Uterus (tissue), 4 donors: ENCODE results near the gene NSDHL. TPM values are rescaled to one million over a fixed set of nuclear protein-coding genes. Genes with fewer than 3 reads are reported as not detected.
"Not testable (repeated sequence)": the region's sequence is repeated elsewhere in the genome, so short reads cannot be mapped to it uniquely, and the experiment has no call there.

Source experiments
- DNase-seq, 2 donors: peaks; one replicate each; pipeline ENCODE4 v3.0.0-alpha.2; 2019 to 2020
- H3K27ac ChIP-seq, 2 donors: fragments of 200-600 bp; sonication (generic); 1 replicate in 1 of 2; 2 replicates in 1 of 2; pipeline ENCODE4 v1.5.1; 2016 to 2018
- H3K27me3 ChIP-seq, 2 donors: fragments of 200-600 bp; sonication (generic); one replicate each; pipeline ENCODE4 v1.5.1; 2018 to 2019; ENCODE audit warnings: control low read depth in 1 of 2
- H3K36me3 ChIP-seq, 2 donors: fragments of 200-600 bp; sonication (generic); one replicate each; pipeline ENCODE4 v1.5.1; 2019; ENCODE audit warnings: control low read depth in 1 of 2
- H3K4me1 ChIP-seq, 2 donors: fragments of 200-600 bp; sonication (generic); one replicate each; pipeline ENCODE4 v1.5.1; 2018 to 2019; ENCODE audit warnings: control low read depth in 1 of 2
- H3K4me3 ChIP-seq, 2 donors: fragments of 200-600 bp; sonication (generic); 1 replicate in 1 of 2; 2 replicates in 1 of 2; pipeline ENCODE4 v1.5.1; 2018 to 2019; ENCODE audit warnings: mild to moderate bottlenecking in 1 of 2
- H3K9me3 ChIP-seq, 2 donors: fragments of 200-600 bp; sonication (generic); one replicate each; pipeline ENCODE4 v1.5.1; 2019; ENCODE audit warnings: control low read depth in 1 of 2
- POLR2A ChIP-seq, 2 donors: fragments of 450-650 bp; IDR thresholded peaks; one replicate each; pipeline ENCODE4 v1.6.1; 2016; ENCODE audit warnings: antibody characterized with exemption in 2 of 2, mild to moderate bottlenecking in 1 of 2, moderate library complexity in 1 of 2
- intact Hi-C: fragments of 100-400 bp; cut with DNase I; formaldehyde crosslinking; loops from one replicate; pipeline ENCODE4 v1.15.1; 2023; ENCODE audit warnings: low total_unique reads
- total RNA-seq, 4 donors: library from RNA; depleted of rRNA in 3 of 4; stranded (reverse); fragments of >200 nt in 3 of 4; gene quantifications; one replicate each; pipeline versions ENCODE4 v1.1.0 to v1.2.4, GENCODE V29; 2014 to 2023
- TF ChIP-seq, protein P1 (sequence below), 4 experiments: fragments of 200-600 bp in 2 of 4; fragments of 450-650 bp in 2 of 4; sonication (generic) in 2 of 4; IDR thresholded peaks; one replicate each; pipeline ENCODE4 v1.5.1; 2016 to 2019; ENCODE audit warnings: antibody characterized with exemption in 4 of 4, mild to moderate bottlenecking in 2 of 4, moderate library complexity in 1 of 4
- donor health status: DM: yes; HTN: yes; CAD: no.

Gene NSDHL
- total RNA-seq, result 10 to 100 TPM in 2 of 4 donors, 1 to 10 TPM in 2; 1.5 to 12.6 (median 8.6) TPM

DNA sequence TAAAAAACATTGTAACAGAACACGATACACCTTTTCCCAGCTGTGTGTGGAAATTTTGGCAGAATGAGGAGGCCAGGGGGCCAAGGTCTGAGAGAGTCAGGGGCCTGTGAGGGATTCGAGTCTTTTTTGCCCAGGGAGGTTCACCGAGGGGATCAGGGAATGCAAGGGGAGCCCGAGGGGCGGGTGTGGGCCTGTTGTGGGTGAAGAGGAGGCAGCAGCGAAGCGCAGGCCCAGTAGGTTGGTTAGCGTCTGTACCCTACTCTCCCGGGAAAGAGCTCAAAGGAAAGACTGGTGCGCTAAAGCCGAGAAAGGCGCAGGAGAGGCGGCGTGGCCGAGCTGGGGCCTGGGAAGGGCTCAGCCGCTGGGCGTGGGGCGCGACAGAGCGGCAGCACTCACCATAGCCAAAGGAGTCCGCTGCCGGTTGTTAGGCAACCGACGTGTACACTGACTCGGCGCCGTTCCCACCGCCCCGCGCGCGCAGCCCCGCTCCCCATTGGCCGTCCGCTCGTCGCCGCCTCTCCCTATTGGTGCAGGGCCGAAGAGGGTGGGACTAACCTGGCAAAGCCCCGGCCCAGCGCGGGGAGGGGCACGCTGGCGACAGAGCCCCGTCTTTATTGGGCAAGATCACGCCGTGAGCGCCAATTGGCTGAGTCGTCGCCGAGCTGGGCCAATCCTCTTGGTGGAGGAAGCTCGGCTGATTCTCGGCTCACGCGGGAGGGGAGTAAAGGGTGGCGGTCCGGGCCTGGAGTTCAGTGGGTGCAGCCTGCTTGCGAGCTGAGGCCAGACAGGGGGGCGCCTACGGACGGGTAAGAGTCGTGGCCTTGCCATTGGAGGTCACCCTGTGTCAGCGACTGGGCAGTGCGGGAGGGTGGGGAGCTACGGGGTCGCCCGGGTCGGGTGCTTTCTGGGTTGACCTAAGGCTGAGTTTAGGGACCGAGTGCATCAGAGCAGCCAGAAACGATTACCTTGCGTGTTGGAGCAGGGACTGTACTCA, at the start of gene NSDHL, which contains the start of gene CETN2:
TSS of gene NSDHL (plus strand) at position 752 of the 994 bp plus-strand sequence. CDS start 15,262 bp downstream, outside the sequence.
TSS of gene CETN2 (minus strand) at position 446 of the 994 bp plus-strand sequence. CDS start at position 399, 47 bp downstream.
- H3K27me3 ChIP-seq, result no peaks in the 10 kb centered on the region
- H3K4me1 ChIP-seq, result no peaks in the 10 kb centered on the region
- no peaks in the 10 kb centered on the region for H3K9me3 ChIP-seq
- H3K27ac ChIP-seq, result peak within 1 kb of the TSS; percentile 38 to 72
- H3K4me3 ChIP-seq, result peak within 1 kb of the TSS; percentile 57 to 62
- intact Hi-C loops, result no loop called here
- H3K36me3 ChIP-seq, result no peaks in the 10 kb centered on the region
- TF ChIP-seq, protein P1, sequence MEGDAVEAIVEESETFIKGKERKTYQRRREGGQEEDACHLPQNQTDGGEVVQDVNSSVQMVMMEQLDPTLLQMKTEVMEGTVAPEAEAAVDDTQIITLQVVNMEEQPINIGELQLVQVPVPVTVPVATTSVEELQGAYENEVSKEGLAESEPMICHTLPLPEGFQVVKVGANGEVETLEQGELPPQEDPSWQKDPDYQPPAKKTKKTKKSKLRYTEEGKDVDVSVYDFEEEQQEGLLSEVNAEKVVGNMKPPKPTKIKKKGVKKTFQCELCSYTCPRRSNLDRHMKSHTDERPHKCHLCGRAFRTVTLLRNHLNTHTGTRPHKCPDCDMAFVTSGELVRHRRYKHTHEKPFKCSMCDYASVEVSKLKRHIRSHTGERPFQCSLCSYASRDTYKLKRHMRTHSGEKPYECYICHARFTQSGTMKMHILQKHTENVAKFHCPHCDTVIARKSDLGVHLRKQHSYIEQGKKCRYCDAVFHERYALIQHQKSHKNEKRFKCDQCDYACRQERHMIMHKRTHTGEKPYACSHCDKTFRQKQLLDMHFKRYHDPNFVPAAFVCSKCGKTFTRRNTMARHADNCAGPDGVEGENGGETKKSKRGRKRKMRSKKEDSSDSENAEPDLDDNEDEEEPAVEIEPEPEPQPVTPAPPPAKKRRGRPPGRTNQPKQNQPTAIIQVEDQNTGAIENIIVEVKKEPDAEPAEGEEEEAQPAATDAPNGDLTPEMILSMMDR (IDR thresholded peaks at IDR 0.05), result no peak
- peak in 1 of 2 donors; percentile 49 for TF ChIP-seq POLR2A (IDR thresholded peaks at IDR 0.05)
- peak; percentile 94 to 96 for DNase-seq

DNA sequence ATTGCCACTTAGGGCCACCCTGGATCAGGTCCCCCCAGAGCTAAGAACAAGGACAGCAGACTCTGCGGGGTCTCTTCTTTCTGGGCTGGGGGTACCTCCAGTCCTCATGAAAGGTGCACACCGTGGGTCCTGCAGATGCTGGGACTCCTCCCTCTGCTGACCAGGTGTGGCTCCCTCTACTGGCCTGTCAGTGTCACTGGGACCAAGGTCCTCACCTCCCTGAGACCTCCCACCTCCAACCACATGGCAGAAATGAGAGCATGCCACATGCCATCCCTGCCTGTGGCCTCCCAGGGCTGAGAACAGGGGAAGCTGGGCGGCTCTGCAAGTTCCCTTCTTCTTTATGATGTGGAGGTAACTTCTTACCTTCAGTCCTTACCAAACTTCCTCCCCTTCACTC, 43.8 kb upstream of the NSDHL start:
- H3K9me3 ChIP-seq, H3K4me1 ChIP-seq, H3K27me3 ChIP-seq, DNase-seq, H3K4me3 ChIP-seq, H3K36me3 ChIP-seq, intact Hi-C loops, H3K27ac ChIP-seq: not testable (repeated sequence)

DNA sequence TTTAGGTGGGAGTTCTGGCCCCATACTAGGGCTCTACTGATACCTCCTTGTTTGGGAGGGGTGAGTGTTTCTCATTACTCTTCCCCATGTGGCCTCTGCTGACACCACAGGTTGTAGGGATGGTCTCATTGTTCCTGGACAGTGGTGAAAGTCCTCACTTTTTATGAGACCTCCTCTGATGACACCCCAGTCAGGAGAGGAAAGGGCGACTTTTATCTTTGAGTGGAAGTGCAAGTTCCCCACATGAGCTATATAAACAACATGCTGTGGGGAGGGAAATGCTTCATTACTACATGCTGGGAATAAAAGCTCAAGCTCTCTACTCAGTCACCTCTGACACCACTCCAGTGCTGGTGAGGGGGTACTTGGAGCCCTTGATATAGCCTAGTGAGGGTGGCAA, 31.9 kb upstream of the NSDHL start:
- no peaks in the 10 kb centered on the region for H3K9me3 ChIP-seq
- no peak for DNase-seq
- TF ChIP-seq, protein P1 (IDR thresholded peaks at IDR 0.05), result no peak
- no peak for TF ChIP-seq POLR2A (IDR thresholded peaks at IDR 0.05)
- H3K27ac ChIP-seq, result no peak overlapping the region
- H3K4me3 ChIP-seq, result no peak overlapping the region
- H3K27me3 ChIP-seq, result no peaks in the 10 kb centered on the region
- H3K4me1 ChIP-seq, result no peaks in the 10 kb centered on the region
- H3K36me3 ChIP-seq, result no peaks in the 10 kb centered on the region
- intact Hi-C loops, result no loop called here

GRCh38 chrX:152806035-152806434, 24.8 kb upstream of the NSDHL start:
- no peak for TF ChIP-seq POLR2A (IDR thresholded peaks at IDR 0.05)
- TF ChIP-seq, protein P1 (IDR thresholded peaks at IDR 0.05), result no peak

DNA sequence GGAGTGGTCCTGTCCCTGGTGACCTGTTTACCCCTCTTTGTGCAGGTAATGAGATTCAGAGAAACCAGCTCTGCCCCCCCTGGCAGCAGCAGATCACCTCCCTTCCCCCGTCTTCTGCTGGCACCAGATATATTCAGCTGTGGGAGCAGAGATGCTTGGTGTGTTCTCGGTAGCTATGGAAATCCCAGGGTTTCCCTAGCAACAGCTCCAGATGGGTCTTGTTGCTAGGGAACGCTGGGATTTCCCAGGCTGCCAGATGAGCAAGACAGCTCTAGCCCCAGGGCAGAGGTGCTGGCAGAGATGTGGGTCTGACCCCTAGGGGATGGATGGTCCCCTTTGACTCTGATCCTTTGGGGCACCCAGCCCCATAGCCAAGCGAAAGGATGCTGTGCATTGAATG, 20.5 kb upstream of the NSDHL start:
- H3K4me1 ChIP-seq, result no peaks in the 10 kb centered on the region
- H3K27me3 ChIP-seq, result no peaks in the 10 kb centered on the region
- no peak overlapping the region for H3K4me3 ChIP-seq
- no peak for DNase-seq
- no peaks in the 10 kb centered on the region for H3K36me3 ChIP-seq
- TF ChIP-seq POLR2A (IDR thresholded peaks at IDR 0.05), result no peak
- TF ChIP-seq, protein P1 (IDR thresholded peaks at IDR 0.05), result no peak
- intact Hi-C loops, result no loop called here
- no peaks in the 10 kb centered on the region for H3K9me3 ChIP-seq
- H3K27ac ChIP-seq, result no peak overlapping the region

More at GRCh38 chrX:152806035-152806434, 24.8 kb upstream of the NSDHL start:
- H3K4me3 ChIP-seq, result no peak overlapping the region
- no peak for DNase-seq
- H3K9me3 ChIP-seq, result no peaks in the 10 kb centered on the region
- H3K36me3 ChIP-seq, result no peaks in the 10 kb centered on the region
- no peaks in the 10 kb centered on the region for H3K27me3 ChIP-seq
- intact Hi-C loops, result no loop called here
- H3K4me1 ChIP-seq, result no peaks in the 10 kb centered on the region
- H3K27ac ChIP-seq, result no peak overlapping the region
